ENCODE results near the gene HK2. TPM values are rescaled to one million over a fixed set of nuclear protein-coding genes. Genes with fewer than 3 reads are reported as not detected.
"Not testable (repeated sequence)": the region's sequence is repeated elsewhere in the genome, so short reads cannot be mapped to it uniquely, and the experiment has no call there.

The HK2 gene
- total and polyA plus RNA-seq, 2 donors (not counting 3 experiments of a cell fraction or from before 2014, with no cell fraction given), result 3.4 to 13.0 TPM

DNA sequence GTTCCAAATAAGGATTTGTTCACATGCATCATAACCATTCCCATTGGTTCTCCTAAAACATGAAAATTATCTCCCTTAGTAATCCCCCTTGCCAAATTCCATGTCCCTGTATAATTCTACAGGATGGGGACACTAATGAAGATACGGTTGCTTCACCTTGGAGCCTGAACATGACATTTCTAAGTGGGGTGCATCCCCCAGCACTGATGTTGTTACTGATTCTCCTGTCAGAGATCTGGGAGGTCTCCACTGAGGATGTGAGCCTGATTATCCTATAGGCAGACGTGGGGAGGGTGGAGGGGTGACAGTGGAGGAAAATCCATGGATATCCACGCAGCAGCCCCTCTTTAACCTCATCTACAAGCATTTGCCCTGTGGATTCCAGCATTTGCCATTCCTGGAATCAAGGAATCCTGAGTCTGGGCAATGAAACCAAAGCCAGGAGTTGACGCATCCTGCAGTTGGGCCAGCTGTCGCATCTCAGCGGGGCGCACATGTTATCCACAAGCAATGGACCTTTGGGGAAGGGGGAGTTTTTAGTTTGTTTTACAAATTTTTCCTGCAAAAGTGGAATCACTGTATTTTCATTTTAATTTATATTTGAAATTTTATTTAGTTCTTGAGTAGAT is 57.3 kb downstream of the HK2 start:
- no peak overlapping the region for H2AFZ ChIP-seq (ENCODE audit: low read depth, low read length)
- no peaks in the 10 kb centered on the region for H3K79me2 ChIP-seq (ENCODE audit: control insufficient read depth, insufficient read depth, low read length)
- dilution Hi-C loops (cut with MboI; ENCODE audit: extremely low pct_ligation_motif_present, low sequenced_read_pairs), result no loop called here
- H3K4me2 ChIP-seq (ENCODE audit: insufficient read depth, low read length), result no peak overlapping the region
- TF ChIP-seq CTCF (IDR thresholded peaks at IDR 0.05; ENCODE audit: extremely low read depth in 1 of 2, insufficient read depth in 1 of 2, low read depth in 1 of 2, low read length in 2 of 2) (no peak), JUN (IDR thresholded peaks at IDR 0.05; ENCODE audit: borderline replicate concordance, insufficient read depth, insufficient read length, low read depth) (no peak), GATA2 (IDR thresholded peaks at IDR 0.05; ENCODE audit: insufficient read depth, insufficient read length, low read depth, low read length) (no peak), MAX (IDR thresholded peaks at IDR 0.05; ENCODE audit: insufficient read depth, insufficient read length) (no peak), MYC (IDR thresholded peaks at IDR 0.05; ENCODE audit: low read depth, low read length) (no peak), FOS (IDR thresholded peaks at IDR 0.05; ENCODE audit: borderline replicate concordance, insufficient read depth, low read length) (no peak), POLR2AphosphoS5 (IDR thresholded peaks at IDR 0.05; ENCODE audit: insufficient read depth, low read depth, low read length) (no peak), POLR2A (IDR thresholded peaks at IDR 0.05; ENCODE audit: low read depth, low read length) (no peak), EZH2 (IDR thresholded peaks at IDR 0.05; ENCODE audit: borderline replicate concordance, low read depth, low read length, severe bottlenecking) (no peak)
- peaks cover 22% of the 10 kb centered on the region for H3K4me1 ChIP-seq (ENCODE audit: control insufficient read depth, extremely low read depth, insufficient read depth, low read length)
- H3K36me3 ChIP-seq (ENCODE audit: control insufficient read depth in 2 of 2, extremely low read depth in 1 of 2, insufficient read depth in 2 of 2, low read length in 2 of 2), result no peaks in the 10 kb centered on the region
- no peaks in the 10 kb centered on the region for H4K20me1 ChIP-seq (replicated peaks; ENCODE audit: control insufficient read depth, extremely low read depth, insufficient read depth, low read length)
- H3K27me3 ChIP-seq (ENCODE audit: control insufficient read depth in 2 of 2, insufficient read depth in 2 of 2, low read length in 2 of 2), result no peaks in the 10 kb centered on the region
- H3K27ac ChIP-seq (ENCODE audit: insufficient read depth, low read depth, low read length), result no peak overlapping the region
- no peak overlapping the region for H3K9ac ChIP-seq (replicated peaks; ENCODE audit: extremely low read depth, insufficient read depth, low read length)
- H3K9me1 ChIP-seq (replicated peaks; ENCODE audit: control insufficient read depth, extremely low read depth, insufficient read depth, low read length), result no peaks in the 10 kb centered on the region
- no peaks in the 10 kb centered on the region for H3K9me3 ChIP-seq (replicated peaks; ENCODE audit: control insufficient read depth, insufficient read depth, low read length)
- FAIRE-seq (no peak), DNase-seq (ENCODE audit: low read depth, low spot score) (no peak)
- H3K4me3 ChIP-seq (replicated peaks in 1 of 3; ENCODE audit: insufficient read depth in 1 of 3, low read depth in 1 of 3, low read length in 3 of 3), result no peak overlapping the region
- intact Hi-C loops (cut with micrococcal nuclease), result no loop called here
- ChIA-PET POLR2A (no interaction called here), CTCF (no interaction called here)
- no TSS peak for BruUV-seq (replicated peaks)

DNA sequence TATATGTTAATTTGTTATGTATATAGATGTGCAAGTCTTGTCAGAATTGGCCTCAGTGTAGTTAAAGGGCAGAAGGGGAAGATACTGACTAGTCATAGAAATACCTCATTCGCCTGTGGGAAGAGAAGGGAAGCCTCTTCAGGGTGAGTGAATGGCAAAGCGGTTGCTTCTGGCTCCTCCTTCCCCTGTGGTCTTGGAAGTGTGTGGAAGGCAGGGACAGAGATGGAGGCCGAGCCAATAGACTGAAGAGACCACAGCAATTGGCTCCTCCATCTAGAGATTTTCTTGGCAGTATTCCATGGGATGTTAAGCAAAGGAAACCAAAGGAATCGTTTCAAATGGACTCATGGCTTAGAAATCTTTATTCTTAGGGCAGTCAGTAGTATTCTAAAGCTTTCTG is 57.9 kb downstream of the HK2 start:
- H3K79me2 ChIP-seq (ENCODE audit: control insufficient read depth, insufficient read depth, low read length); POLR2A ChIA-PET; BruUV-seq (replicated peaks); H3K4me3 ChIP-seq (replicated peaks in 1 of 3; ENCODE audit: insufficient read depth in 1 of 3, low read depth in 1 of 3, low read length in 3 of 3); DNase-seq (ENCODE audit: low read depth, low spot score); dilution Hi-C loops (cut with MboI; ENCODE audit: extremely low pct_ligation_motif_present, low sequenced_read_pairs); H3K4me2 ChIP-seq (ENCODE audit: insufficient read depth, low read length); H3K9ac ChIP-seq (replicated peaks; ENCODE audit: extremely low read depth, insufficient read depth, low read length); H4K20me1 ChIP-seq (replicated peaks; ENCODE audit: control insufficient read depth, extremely low read depth, insufficient read depth, low read length); H3K36me3 ChIP-seq (ENCODE audit: control insufficient read depth in 2 of 2, extremely low read depth in 1 of 2, insufficient read depth in 2 of 2, low read length in 2 of 2); H3K9me3 ChIP-seq (replicated peaks; ENCODE audit: control insufficient read depth, insufficient read depth, low read length); H2AFZ ChIP-seq (ENCODE audit: low read depth, low read length); CTCF ChIA-PET; H3K27ac ChIP-seq (ENCODE audit: insufficient read depth, low read depth, low read length); H3K27me3 ChIP-seq (ENCODE audit: control insufficient read depth in 2 of 2, insufficient read depth in 2 of 2, low read length in 2 of 2); H3K9me1 ChIP-seq (replicated peaks; ENCODE audit: control insufficient read depth, extremely low read depth, insufficient read depth, low read length); intact Hi-C loops (cut with micrococcal nuclease); FAIRE-seq: not testable (repeated sequence)
- H3K4me1 ChIP-seq (ENCODE audit: control insufficient read depth, extremely low read depth, insufficient read depth, low read length), result peaks cover 22% of the 10 kb centered on the region
